Cardiac septum (tissue), 1 donor: ENCODE results near the gene PRORP. TPM values are rescaled to one million over a fixed set of nuclear protein-coding genes. Genes with fewer than 3 reads are reported as not detected.

Experiments
- total RNA-seq: library from RNA; stranded (reverse); fragmentation: NEBNext Ultra II Directional; extraction: Animal tissue kit (Norgen Biotek cat#: 25700); gene quantifications from one replicate; pipeline ENCODE4 v1.2.1, GENCODE V29; 2021
- donor health status: DM: no; HTN: no; CAD: no.

Gene PRORP
- total RNA-seq, 1 donor from 2014 or later, result 19.6 TPM

Other genes starting within 250 kb of the PRORP start
- gene BAZ1A, start 247.2 kb upstream of the PRORP start, total RNA-seq, result 8.4 TPM
- 33.9 TPM for gene SRP54, start 139.6 kb upstream of the PRORP start, total RNA-seq
- gene FAM177A1, start 76.3 kb upstream of the PRORP start, total RNA-seq, result 156 TPM
- 26.1 TPM for gene PPP2R3C, start 562 bp upstream of the PRORP start, total RNA-seq
- gene PSMA6, start 169.8 kb downstream of the PRORP start, total RNA-seq, result 125 TPM